Trophoblast cell (in vitro differentiated cells and primary cell): ENCODE measurements around the gene FOXF2. TPM values are rescaled to one million over a fixed set of nuclear protein-coding genes. Genes with fewer than 3 reads are reported as not detected.

Experiments
- DNase-seq, 2 donors: peaks; one replicate each; pipeline ENCODE4 v3.0.0-alpha.2; 2016
- H2AFZ ChIP-seq: 2 replicates; pipeline ENCODE4 v1.6.1; 2013; ENCODE audit warnings: low read length, moderate library complexity, mild to moderate bottlenecking; ENCODE audit not compliant: insufficient read depth, poor library complexity
- H2AK5ac ChIP-seq: 2 replicates; pipeline ENCODE4 v1.6.1; 2013; ENCODE audit warnings: mild to moderate bottlenecking, low read length
- H2BK120ac ChIP-seq: 2 replicates; pipeline ENCODE4 v1.6.1; 2013; ENCODE audit warnings: low read length, mild to moderate bottlenecking, moderate library complexity; ENCODE audit not compliant: insufficient read depth, poor library complexity
- H2BK12ac ChIP-seq: 2 replicates; pipeline ENCODE4 v1.6.1; 2013; ENCODE audit warnings: mild to moderate bottlenecking, low read length, moderate library complexity
- H2BK5ac ChIP-seq: 2 replicates; pipeline ENCODE4 v1.6.1; 2013; ENCODE audit warnings: low read length, low read depth, moderate library complexity, mild to moderate bottlenecking; ENCODE audit not compliant: poor library complexity
- H3K14ac ChIP-seq: 2 replicates; pipeline ENCODE4 v1.6.1; 2013; ENCODE audit warnings: mild to moderate bottlenecking, low read length
- H3K18ac ChIP-seq: 2 replicates; pipeline ENCODE4 v1.6.1; 2013; ENCODE audit warnings: mild to moderate bottlenecking, low read length
- H3K23ac ChIP-seq: 2 replicates; pipeline ENCODE4 v1.6.1; 2013; ENCODE audit warnings: low read length
- H3K27ac ChIP-seq: 2 replicates; pipeline ENCODE4 v1.5.1; 2013; ENCODE audit warnings: low read depth, mild to moderate bottlenecking, inconsistent platforms, low read length, moderate library complexity
- H3K27me3 ChIP-seq: 2 replicates; pipeline ENCODE4 v1.6.1; 2013; ENCODE audit warnings: inconsistent platforms, mild to moderate bottlenecking, low read length, moderate library complexity; ENCODE audit not compliant: insufficient read depth
- H3K36me3 ChIP-seq, 2 experiments: 1 replicate in 1 of 2; 2 replicates in 1 of 2; pipeline ENCODE4 v1.6.1; 2013; ENCODE audit warnings: low read length in 2 of 2, mild to moderate bottlenecking in 2 of 2, moderate library complexity in 1 of 2; ENCODE audit not compliant: insufficient read depth in 2 of 2, control insufficient read depth in 1 of 2
- H3K4ac ChIP-seq: 2 replicates; pipeline ENCODE4 v1.6.1; 2013; ENCODE audit warnings: low read depth, mild to moderate bottlenecking, low read length, moderate library complexity
- H3K4me1 ChIP-seq, 2 experiments: 1 replicate in 1 of 2; 2 replicates in 1 of 2; pipeline ENCODE4 v1.6.1; 2013; ENCODE audit warnings: low read length in 2 of 2, mild to moderate bottlenecking in 2 of 2, moderate library complexity in 1 of 2; ENCODE audit not compliant: insufficient read depth in 2 of 2, control insufficient read depth in 1 of 2
- H3K4me2 ChIP-seq: 2 replicates; pipeline ENCODE4 v1.6.1; 2013; ENCODE audit warnings: inconsistent platforms, mild to moderate bottlenecking, low read length, moderate library complexity
- H3K4me3 ChIP-seq: 2 replicates; pipeline ENCODE4 v1.5.1; 2013; ENCODE audit warnings: mild to moderate bottlenecking, low read depth, low read length, inconsistent platforms
- H3K79me1 ChIP-seq: one replicate; pipeline ENCODE4 v1.6.1; 2013; ENCODE audit warnings: low read length
- H3K79me2 ChIP-seq: 2 replicates; pipeline ENCODE4 v1.6.1; 2013; ENCODE audit warnings: low read length, mild to moderate bottlenecking; ENCODE audit not compliant: control insufficient read depth, insufficient read depth, poor library complexity
- H3K9ac ChIP-seq: 2 replicates; pipeline ENCODE4 v1.6.1; 2013; ENCODE audit warnings: mild to moderate bottlenecking, low read length
- H3K9me3 ChIP-seq: 2 replicates; pipeline ENCODE4 v1.6.1; 2013; ENCODE audit warnings: low read depth, mild to moderate bottlenecking, control low read depth, inconsistent platforms, low read length; ENCODE audit not compliant: insufficient read depth
- H4K12ac ChIP-seq: 2 replicates; pipeline ENCODE4 v1.6.1; 2013; ENCODE audit warnings: low read depth, mild to moderate bottlenecking, low read length, moderate library complexity
- H4K8ac ChIP-seq: 2 replicates; pipeline ENCODE4 v1.6.1; 2013; ENCODE audit warnings: low read depth, mild to moderate bottlenecking, low read length, moderate library complexity
- H4K91ac ChIP-seq: one replicate; pipeline ENCODE4 v1.6.1; 2013; ENCODE audit warnings: low read depth, mild to moderate bottlenecking, low read length, moderate library complexity
- WGBS: extraction: QIAGEN DNeasy Blood & Tissue Kit; methylation state at CpG from one replicate; pipeline ENCODE4 v1.1.7; 2013; ENCODE audit warnings: missing lambda C conversion rate; ENCODE audit not compliant: insufficient read length, insufficient coverage; ENCODE audit errors: extremely low coverage; 5-methylcytosine and 5-hydroxymethylcytosine counted together
- polyA plus RNA-seq: library from polyadenylated mRNA; stranded (reverse); fragments of 200-250 nt; gene quantifications from 2 replicates; pipeline ENCODE4 v1.2.3, GENCODE V29; 2013

Gene FOXF2
- 1.0 and 1.1 TPM in 2 replicates for polyA plus RNA-seq

- Histone ChIP-seq H3K9ac (no peak within 1 kb of the TSS), H4K8ac (no peak within 1 kb of the TSS), H3K14ac (no peak within 1 kb of the TSS), H2AFZ (peak within 1 kb of the TSS; percentile 35), H3K4ac (no peak within 1 kb of the TSS), H2AK5ac (no peak within 1 kb of the TSS), H4K12ac (no peak within 1 kb of the TSS), H2BK120ac (no peak within 1 kb of the TSS), H3K23ac (no peak within 1 kb of the TSS), H3K79me1 (no peaks in the 10 kb centered on the region), H4K91ac (no peak within 1 kb of the TSS), H3K18ac (no peak within 1 kb of the TSS), H3K27me3 (peaks cover 91% of the 10 kb centered on the region), H3K27ac (no peak within 1 kb of the TSS), H3K4me1 (peaks cover 13 to 20% of the 10 kb centered on the region in 2 experiments), H3K79me2 (no peaks in the 10 kb centered on the region), H2BK12ac (no peak within 1 kb of the TSS), H3K36me3 (no peaks in the 10 kb centered on the region), H3K4me2 (peak within 1 kb of the TSS; percentile 62), H2BK5ac (no peak within 1 kb of the TSS), H3K9me3 (peaks cover 7% of the 10 kb centered on the region), H3K4me3 (peak within 1 kb of the TSS; percentile 26)
- DNase-seq = peak; percentile 7 to 35
- no CpG with 5 or more reads among the region's 112 CpGs for WGBS
These were observed at the start of gene FOXF2 for GRCh38 chr6:1389369-1390132. FOXF2 (plus strand) TSS chr6:1389576; CDS start chr6:1389948, 372 bp downstream.

DNA sequence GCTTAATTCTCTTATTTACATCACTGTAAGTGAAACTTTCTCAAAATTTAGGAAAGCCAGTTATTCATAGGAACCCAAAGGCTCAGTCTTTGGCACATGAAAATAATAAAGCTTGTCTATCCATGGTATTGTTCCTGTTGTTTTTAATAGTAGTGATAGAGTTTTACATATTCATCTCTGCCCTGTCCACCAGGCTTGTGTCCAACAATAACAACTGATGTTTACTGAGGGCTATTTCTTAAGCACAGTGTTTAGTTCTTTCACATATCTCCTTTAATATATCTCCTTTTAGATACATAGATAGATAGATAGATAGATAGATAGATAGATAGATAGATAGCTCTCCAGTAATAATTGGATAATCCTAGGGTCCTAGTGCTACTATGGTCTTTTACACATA, 43.3 kb upstream of the FOXF2 start:
- no peaks in the 10 kb centered on the region for H3K4me1 ChIP-seq
- H3K18ac ChIP-seq = no peak overlapping the region
- H3K9ac ChIP-seq = no peak overlapping the region
- H3K9me3 ChIP-seq = peaks cover 2% of the 10 kb centered on the region
- H4K91ac ChIP-seq = no peak overlapping the region
- no peak overlapping the region for H3K4me3 ChIP-seq
- no peak overlapping the region for H2BK5ac ChIP-seq
- no peak overlapping the region for H3K27ac ChIP-seq
- no peak for DNase-seq
- no peaks in the 10 kb centered on the region for H3K36me3 ChIP-seq
- H2AK5ac ChIP-seq = no peak overlapping the region
- no peak overlapping the region for H4K12ac ChIP-seq
- no peaks in the 10 kb centered on the region for H3K79me2 ChIP-seq
- H3K14ac ChIP-seq = no peak overlapping the region
- H3K27me3 ChIP-seq = no peaks in the 10 kb centered on the region
- no peak overlapping the region for H3K23ac ChIP-seq
- no peak overlapping the region for H4K8ac ChIP-seq
- H3K4me2 ChIP-seq = no peak overlapping the region
- H3K79me1 ChIP-seq = no peaks in the 10 kb centered on the region
- H2AFZ ChIP-seq = no peak overlapping the region
- no peak overlapping the region for H3K4ac ChIP-seq
- H2BK12ac ChIP-seq = no peak overlapping the region
- no peak overlapping the region for H2BK120ac ChIP-seq

- Histone ChIP-seq H3K4me3 (no peak overlapping the region), H3K18ac (no peak overlapping the region), H3K79me2 (no peaks in the 10 kb centered on the region), H2AK5ac (no peak overlapping the region), H4K91ac (no peak overlapping the region), H3K4me1 (no peaks in the 10 kb centered on the region), H3K9me3 (peaks cover 2% of the 10 kb centered on the region), H3K4ac (no peak overlapping the region), H2BK5ac (no peak overlapping the region), H4K8ac (no peak overlapping the region), H3K79me1 (no peaks in the 10 kb centered on the region), H2AFZ (no peak overlapping the region), H3K23ac (no peak overlapping the region), H3K9ac (no peak overlapping the region), H3K4me2 (no peak overlapping the region), H2BK12ac (no peak overlapping the region), H2BK120ac (no peak overlapping the region), H3K14ac (no peak overlapping the region), H4K12ac (no peak overlapping the region), H3K27ac (no peak overlapping the region), H3K36me3 (no peaks in the 10 kb centered on the region), H3K27me3 (no peaks in the 10 kb centered on the region)
- no CpG with 5 or more reads among the region's 5 CpGs for WGBS
- DNase-seq = no peak
These were observed 42.8 kb upstream of the FOXF2 start for GRCh38 chr6:1346558-1347091.

GRCh38 chr6:1347161-1347560, 42.2 kb upstream of the FOXF2 start:
- no peaks in the 10 kb centered on the region for H3K79me1 ChIP-seq
- no peaks in the 10 kb centered on the region for H3K36me3 ChIP-seq
- no peaks in the 10 kb centered on the region for H3K79me2 ChIP-seq
- H3K4me3 ChIP-seq = no peak overlapping the region
- H3K9ac ChIP-seq = no peak overlapping the region
- no peak overlapping the region for H3K27ac ChIP-seq
- H3K18ac ChIP-seq = no peak overlapping the region
- H2AFZ ChIP-seq = no peak overlapping the region
- no peak overlapping the region for H4K91ac ChIP-seq
- no peak overlapping the region for H3K14ac ChIP-seq
- H3K9me3 ChIP-seq = peaks cover 2% of the 10 kb centered on the region
- no peak overlapping the region for H2AK5ac ChIP-seq
- H2BK120ac ChIP-seq = no peak overlapping the region
- H3K23ac ChIP-seq = no peak overlapping the region
- H2BK12ac ChIP-seq = no peak overlapping the region
- H3K27me3 ChIP-seq = no peaks in the 10 kb centered on the region
- H3K4me2 ChIP-seq = no peak overlapping the region
- H3K4me1 ChIP-seq = no peaks in the 10 kb centered on the region
- H3K4ac ChIP-seq = no peak overlapping the region
- no peak overlapping the region for H2BK5ac ChIP-seq
- H4K12ac ChIP-seq = no peak overlapping the region
- no CpG with 5 or more reads among the region's 3 CpGs for WGBS
- no peak for DNase-seq
- no peak overlapping the region for H4K8ac ChIP-seq
